Endothelial cell of hepatic sinusoid (primary cell): ENCODE results near the gene SMIM35.

Experiments used
- in situ Hi-C: cut with HindIII; loops from 2 replicates; pipeline ENCODE4 v1.10.0; 2017; ENCODE audit warnings: low sequenced_read_pairs

SMIM35 gene

DNA sequence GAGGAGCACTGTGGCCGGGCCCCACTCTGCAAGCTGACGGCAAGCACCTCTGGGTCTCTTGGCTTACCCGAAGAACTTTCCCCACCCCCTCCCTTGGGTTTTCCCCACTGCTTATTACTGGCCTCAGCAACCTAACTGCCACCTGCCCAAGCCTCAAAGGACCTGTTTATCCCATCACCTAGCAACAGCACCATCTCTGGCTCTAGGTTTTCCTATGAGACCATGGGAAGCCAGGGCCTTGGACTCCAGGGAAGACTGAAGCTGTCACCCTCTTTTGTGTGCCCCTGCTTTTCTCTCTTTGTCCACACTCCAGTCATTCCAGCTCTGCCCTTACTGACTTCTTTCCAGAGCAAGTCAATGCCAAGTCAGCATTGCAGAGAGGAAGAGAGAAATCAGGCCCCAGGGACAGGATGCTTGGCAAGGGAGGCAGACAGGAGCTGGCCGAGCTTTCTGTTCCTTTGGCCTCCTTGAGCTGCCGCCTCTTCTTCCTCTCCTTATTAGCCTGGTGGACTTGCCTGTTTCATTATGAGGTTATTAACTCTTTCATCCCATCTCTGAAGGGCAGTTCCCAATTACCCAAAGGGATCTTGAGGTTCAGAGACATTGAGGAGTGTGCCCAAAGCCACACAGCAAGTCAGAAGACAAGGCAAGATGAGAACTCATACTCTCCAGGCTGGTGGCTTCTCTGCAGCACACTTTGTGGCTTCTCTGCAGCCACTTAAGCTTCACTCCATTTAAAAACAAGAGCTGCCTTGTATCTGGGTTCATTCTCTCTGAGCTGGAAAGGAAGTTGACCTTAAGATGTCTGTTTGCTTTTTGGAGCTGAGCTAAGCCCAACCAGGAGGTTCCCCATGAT is at the start of gene SMIM35:
Gene SMIM35 (minus strand): TSS at position 51 of the 856 bp plus-strand sequence. CDS start 206 bp downstream, outside the sequence.
- in situ Hi-C loops, result no loop called here

DNA sequence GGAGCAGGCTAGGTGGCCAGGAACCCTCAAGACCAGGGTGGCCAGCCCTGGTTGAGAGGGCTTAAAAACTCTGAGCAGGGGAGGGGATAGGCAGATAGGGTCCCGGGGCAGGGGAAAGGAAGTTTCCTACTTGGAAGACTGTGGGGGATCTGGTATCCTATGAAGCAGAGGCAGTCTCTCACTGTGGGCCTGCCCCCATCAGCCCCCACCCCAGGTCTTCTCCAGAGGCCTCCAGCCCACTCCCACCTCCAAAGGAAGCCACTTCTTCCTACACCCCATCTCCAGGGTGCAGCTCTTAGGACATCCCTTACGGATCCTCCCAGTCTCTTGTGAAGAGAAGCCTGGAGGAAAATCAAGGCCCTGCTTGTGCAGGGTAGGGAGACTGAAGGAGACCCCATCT is 49.6 kb upstream of the SMIM35 start:
- in situ Hi-C loops, result loop anchor here (5.0 kb wide), 1 partner anchor 36 kb away; no protein-coding TSS in a partner anchor

DNA sequence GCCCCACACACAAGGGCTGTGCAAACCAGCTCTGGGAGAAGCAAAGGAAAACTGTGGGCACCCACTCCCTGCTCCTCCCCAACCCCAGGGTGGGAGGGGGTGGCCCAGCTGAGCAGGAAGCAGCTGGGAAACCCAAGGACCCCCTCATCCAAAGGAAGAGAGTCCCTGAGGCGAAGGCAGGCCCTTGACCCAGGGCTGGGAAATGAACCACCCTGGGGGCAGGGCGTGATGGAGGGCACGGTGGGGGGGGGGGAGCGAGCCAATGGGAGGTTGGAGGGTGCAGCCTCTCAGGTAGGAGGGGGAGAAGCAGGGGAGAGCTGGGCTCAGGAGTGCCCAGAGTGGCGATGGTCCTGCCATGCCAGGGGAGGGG is 49.0 kb upstream of the SMIM35 start:
- in situ Hi-C loops, result loop anchor here (5.0 kb wide), 1 partner anchor 37 kb away; no protein-coding TSS in a partner anchor

DNA sequence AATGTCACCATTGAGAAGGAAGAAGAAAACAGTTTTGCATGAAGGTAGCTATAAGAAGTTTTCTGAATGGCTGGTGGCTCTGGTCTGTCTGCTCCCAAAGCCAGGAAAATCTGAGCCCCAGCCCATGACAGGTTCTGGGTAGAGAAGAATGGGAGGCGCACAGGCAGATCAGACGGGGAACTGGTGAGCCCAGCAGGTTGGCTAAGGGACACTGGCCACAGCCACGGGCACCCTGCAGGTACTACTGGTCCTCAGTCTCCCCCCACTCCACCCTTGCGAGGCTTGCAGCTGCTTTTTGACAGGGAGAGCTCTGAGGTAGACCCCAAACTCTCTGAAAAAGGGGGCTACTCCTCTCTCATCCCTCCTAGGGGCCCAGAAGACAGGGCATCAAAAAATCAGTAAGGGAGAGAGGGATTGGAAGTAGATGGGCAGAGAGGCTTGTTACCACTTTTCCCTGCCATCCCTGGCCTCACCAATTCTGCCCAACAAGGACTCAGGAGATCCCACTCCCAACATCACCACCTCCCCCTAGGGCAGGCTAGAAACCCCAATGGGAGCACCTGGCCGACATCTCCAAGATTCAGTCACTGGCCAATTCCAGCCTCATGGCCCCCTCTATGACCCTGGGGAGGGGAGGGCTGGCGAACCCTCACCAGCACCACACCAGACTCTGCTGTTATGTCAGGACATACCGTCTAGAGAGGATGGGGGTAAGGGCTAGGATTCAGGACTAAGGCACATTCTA is 48.5 kb upstream of the SMIM35 start:
- in situ Hi-C loops, result loop anchor here (5.0 kb wide), 1 partner anchor 37 kb away; no protein-coding TSS in a partner anchor

DNA sequence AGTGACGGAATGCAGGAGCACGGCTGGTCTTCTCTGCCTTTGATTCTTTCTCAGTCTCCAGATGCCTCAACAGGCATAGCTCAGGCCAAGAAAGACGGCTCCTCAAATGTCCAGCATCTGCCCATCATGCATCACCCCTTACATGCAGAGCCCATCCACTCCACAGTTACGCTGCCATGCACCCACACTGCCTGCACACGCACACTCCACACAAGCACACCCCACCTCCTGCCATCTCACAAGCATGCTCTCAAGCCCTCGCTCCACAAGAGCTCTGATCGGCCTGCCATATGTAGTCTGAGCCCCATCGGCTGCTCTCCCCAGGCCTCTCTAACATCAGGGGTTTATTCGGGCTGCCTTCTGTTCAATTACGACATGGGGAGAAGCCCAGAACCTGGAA is 47.1 kb upstream of the SMIM35 start:
- in situ Hi-C loops, result no loop called here

DNA sequence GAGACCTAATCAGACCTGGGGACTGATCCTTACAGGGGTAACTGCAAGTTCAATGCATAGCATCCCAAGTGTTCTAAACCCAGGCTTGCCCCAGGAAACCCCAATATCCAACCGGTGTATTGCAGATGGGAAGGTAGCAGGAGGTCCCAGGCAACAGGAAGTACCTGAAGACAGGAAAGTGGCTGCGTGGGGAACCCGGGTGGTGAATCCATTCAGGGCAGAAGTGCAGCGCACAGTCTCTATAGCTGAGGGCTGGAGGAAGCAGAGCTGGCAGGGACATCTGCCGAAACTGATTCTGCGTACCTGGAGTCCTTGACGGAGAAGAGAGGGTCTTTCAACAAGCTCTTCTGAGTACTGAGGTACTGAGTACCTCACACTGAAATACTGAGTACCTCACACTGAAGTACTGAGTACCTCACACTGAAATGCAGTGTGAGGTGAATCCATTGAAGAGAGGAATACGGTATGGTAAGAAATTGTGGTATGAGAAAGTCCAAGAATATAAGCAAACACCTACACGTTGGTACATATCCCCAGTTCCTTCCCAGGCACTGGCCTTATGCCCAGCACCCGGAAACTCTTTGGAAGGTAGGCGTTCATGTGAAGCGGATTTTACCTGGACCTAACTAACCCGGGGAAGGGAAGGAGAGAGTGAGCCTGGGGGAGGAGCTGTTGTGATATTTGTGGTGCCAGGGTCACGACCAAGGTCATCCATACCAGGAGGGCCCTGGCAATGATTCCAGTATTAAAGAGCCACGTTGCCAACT is 45.8 kb upstream of the SMIM35 start:
- in situ Hi-C loops, result no loop called here

DNA sequence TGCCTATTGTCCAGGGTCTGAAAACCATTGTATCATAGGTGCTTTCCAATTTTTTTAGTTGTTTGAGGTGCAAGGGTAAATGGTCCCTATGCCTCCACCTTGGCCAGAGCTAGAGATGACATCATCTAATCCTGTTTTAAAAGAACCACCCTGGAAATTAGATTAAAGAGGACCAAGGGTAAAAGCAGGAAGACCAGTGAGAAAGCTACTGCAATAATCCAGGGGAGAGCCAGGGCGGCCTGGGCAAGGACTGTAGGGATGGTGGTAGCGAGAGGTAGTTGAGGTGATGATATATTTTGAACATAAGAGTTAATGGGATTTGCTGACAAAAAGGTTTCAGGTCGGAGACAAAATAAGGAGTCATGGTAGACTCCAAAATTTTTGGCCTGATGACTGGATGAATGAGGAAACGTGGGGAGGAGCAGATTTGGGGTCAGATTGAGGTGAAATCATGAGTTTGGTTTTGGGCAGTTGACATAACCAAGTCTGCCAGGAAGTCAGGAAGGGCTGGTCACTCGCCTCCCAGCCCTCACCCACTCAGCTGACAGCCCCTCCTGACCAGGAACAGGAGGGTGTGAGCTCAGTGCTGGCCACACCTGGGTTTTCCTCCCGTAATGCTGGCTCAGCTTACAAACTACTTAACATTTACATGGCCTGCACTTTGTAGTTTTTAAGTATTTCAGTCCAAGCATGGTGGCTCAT is 42.9 kb upstream of the SMIM35 start:
- in situ Hi-C loops, result no loop called here

DNA sequence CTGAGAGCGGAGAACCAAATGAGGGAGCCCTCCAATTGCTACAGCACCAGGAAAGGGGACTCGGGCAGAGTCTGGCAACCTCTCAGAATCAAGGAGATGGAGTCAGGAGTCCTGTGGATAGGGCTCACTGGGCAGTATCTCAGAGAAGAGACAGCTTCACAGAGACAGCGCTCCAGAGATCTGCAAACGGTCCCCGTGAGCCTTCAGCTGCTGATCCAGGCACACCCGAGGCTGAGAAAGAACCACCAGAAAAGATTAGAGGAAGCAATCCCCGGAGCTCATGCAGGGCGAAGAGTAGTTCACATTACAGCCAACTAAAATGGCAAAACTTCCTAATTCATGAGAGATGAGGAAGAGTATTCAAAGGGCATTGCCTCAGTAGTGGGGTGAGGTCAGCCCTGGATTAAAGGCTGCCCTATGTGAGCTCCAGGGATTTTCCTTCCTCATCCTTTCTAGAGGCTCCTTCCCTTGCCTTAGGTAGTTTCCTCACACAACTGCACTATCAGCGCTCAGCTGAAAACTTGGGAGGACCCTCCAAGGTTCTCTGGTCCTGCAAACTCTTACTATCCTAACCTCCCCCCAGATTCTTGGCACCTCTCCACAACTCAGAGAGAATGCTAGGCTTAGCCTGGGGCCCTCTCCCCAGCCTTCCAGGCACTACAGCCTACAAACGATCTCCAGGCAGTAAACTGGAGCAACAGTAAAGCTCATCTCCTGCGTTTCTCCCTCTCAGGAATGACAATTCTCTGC is 42.1 kb upstream of the SMIM35 start:
- in situ Hi-C loops, result no loop called here

DNA sequence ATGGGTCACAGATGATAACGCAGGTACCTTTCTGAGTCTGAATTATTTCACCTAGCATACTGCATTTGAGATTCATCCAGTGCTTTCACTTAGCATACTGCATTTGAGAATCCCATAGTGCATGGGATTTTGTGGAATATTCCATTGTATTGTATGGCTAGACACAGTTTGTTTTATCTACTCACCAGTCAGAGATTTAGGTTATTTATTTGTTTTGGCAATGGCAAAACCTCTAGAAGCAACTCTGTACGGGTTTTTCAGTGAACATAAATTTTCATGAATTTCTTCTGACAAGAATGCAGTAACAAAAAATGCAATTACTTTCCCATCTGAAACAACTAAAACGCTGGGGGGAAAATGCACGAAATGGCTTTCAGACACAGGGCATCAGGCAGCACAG is 41.5 kb upstream of the SMIM35 start:
- in situ Hi-C loops, result no loop called here

DNA sequence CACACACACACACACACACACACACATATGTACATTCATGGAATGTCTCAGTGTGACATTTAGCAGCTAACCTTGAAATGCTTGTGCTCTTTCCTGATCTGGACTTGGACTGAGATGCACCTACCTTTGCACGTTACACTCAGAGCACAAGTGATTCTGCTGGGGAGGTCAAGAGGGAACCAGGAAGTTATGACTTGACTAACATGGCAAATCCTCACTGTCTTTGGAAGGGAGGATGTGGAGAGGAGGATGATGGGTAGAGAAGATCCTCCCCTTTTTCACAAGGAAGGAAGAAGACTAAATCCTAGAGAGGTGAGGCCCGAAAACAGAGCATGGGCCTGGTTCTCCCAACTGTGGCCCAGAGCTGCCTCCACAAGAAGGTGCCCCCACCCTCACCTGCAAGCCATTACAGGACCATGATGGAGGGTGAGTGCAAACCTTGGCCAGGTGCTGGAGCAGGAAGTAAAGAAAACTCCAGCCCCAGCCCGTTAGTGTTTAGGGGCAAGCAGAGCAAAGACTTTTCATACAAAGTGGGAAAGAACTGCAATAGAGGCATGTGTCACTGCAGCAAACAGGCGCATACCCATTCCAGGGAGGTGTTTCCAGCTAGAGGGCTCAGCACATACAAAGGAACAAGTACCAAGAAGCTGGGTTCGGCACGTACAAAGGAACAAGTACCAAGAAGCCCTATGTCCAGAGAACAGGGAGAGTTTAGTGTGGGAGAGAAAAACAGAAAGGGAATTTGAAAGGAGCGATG is 39.5 kb upstream of the SMIM35 start:
- in situ Hi-C loops, result no loop called here

DNA sequence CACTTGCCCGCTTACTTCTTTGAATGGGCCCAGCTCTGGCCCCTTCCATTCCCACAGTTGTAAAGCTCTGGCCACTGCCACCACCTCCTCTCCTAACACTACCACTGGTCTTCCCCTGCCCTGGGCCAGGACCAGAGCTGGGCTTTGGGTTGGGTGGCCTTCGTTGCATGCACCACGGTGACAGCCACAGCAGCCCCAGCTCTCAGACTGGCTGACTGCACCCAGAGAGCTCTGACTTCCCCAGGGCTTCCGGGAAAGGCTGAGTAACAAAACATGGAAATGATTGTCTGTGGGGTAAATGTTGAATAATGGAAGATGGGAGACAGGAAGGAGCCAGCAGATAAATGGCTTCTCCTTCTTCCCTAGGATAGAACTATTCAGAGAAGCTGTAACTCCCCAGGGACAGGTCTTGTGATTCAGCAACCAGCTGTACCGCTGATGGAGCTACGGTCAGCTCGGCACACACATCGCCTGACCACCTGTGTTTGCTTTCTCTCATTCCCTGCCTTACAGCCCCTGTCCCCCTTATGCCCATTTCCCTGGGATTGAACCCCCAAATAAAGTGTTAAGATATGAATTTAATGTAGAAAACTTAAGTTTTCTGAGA is 38.3 kb upstream of the SMIM35 start:
- in situ Hi-C loops, result no loop called here

DNA sequence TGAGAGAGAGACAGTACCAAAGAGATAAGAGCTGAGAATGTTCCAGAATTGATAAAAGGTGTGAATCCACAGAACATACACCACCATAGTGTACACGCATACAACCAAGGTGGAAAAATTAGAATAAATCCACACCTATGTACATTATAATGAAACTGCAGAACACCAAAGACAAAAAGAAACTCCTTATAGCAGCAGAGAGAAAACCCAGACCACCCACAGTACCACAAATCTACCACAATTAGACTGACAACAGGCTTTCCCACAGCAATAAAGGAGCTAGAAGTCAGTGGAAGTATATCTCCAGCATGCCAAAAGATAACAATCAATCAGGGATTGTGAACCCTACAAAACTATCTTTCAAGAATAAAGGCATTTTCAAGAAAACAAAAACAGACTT is 34.0 kb upstream of the SMIM35 start:
- in situ Hi-C loops, result no loop called here

DNA sequence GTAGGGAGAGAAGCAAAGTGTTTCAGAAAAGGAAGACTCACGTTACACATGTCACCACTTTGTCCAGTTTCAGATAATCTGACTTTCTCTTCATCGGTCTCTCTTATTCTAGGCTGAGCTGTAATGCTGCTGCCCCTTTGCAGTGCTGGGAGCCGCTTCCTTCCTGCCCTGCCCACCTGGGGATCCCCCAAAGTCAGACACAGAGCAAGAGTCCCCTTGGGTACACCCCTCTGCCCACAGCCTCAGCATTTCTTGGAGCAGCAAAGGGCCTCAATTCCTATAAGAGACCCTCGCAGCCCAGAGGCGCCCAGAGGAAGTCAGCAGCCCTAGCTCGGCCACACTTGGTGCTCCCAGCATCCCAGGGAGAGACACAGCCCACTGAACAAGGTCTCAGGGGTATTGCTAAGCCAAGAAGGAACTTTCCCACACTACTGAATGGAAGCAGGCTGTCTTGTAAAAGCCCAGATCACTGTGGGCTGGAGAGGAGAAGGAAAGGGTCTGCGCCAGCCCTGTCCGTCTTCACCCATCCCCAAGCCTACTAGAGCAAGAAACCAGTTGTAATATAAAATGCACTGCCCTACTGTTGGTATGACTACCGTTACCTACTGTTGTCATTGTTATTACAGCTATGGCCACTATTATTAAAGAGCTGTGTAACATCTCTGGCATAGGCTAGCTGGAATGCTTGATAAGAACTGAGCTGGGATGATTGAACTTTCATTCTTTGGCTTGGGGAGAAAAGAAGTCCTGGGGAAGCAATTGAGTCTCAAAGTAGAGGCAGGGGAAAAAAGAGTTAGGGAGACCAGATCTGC is 31.2 kb upstream of the SMIM35 start:
- in situ Hi-C loops, result no loop called here

DNA sequence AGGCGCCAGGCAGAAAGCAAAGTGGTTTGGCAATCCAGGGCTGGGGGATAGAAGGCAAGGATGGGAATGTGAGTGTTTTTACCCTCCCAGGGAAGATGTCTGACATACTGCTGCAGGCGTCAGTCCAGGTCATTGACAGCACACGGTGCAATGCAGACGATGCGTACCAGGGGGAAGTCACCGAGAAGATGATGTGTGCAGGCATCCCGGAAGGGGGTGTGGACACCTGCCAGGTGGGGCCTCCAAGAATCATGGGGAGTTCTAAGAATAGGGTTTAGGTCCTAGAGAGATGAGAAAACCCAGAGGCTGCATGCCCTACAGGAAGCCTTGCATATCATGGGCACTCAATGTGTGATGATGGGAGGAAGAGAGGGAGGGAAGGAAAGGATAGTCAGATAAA is 28.3 kb upstream of the SMIM35 start:
- in situ Hi-C loops, result no loop called here

DNA sequence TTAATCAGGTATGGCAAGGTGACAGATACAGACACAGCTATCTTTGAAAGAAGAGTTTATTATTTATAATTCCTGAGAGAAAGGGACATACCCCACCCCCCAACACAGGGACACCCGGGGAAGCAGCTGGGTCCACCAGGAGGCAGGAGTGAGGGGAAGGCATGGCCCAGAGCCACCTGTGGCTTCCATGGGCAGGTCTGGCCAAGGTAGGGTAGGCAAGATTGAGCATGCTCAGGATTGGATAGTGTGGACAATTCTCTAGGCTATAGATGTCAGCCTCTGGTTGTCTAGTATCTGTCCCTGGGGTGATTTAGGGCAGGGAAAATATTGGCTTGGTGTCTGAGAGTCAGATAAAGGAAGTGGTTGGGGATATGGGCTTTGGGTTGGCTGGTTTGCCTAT is 27.5 kb upstream of the SMIM35 start:
- in situ Hi-C loops, result no loop called here

DNA sequence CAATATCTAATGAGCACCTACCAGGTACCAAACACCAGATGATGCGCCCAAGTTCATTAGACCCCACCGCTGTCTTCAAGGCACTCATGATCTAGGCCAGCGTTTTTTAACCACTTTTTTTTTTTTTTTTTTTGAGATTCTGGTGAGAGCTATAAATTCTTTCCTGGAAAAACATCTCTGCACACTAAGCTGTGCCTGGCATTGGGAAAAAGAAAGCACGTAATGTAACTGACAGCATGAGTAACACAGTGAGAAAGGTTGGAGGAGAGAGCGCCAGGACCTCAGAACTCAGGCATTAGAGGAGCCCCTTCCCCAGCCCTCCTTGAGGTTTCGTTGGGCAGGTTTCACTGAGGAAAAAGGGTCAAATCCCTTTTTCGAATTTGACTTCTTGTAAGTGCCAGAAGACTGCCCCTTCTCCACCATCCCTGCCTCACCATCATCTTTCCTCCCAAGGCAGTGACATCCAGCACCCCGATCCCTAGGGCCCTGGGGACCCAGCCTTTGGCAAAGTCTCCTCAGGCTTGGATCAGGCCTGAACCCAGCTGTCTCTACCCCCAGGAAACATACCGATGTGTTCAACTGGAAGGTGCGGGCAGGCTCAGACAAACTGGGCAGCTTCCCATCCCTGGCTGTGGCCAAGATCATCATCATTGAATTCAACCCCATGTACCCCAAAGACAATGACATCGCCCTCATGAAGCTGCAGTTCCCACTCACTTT is 26.1 kb upstream of the SMIM35 start:
- in situ Hi-C loops, result no loop called here

DNA sequence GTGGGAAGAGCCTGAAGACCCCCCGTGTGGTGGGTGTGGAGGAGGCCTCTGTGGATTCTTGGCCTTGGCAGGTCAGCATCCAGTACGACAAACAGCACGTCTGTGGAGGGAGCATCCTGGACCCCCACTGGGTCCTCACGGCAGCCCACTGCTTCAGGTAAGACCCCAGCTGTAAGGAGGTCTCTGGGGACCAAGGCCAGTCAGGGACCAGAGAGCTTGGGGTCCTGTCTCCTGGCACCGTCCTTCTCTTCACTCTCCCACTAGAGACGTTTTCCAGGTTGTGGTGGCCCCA is 24.9 kb upstream of the SMIM35 start:
- in situ Hi-C loops, result no loop called here
